Neuronal stem cell (in vitro differentiated cells): Measurements from ENCODE around the gene CYP26C1.

Source experiments
- DNase-seq: peaks from one replicate; pipeline ENCODE4 v3.0.0-alpha.2; 2013; ENCODE audit warnings: low spot score
- H2AFZ ChIP-seq: one replicate; pipeline ENCODE4 v1.6.1; 2013; ENCODE audit warnings: mild to moderate bottlenecking, low read length, inconsistent platforms
- H2AK5ac ChIP-seq: 2 replicates; pipeline ENCODE4 v1.6.1; 2013; ENCODE audit warnings: low read depth, mild to moderate bottlenecking, inconsistent platforms, low read length, moderate library complexity, mixed read lengths
- H2BK120ac ChIP-seq: 2 replicates; pipeline ENCODE4 v1.6.1; 2013; ENCODE audit warnings: low read depth, mild to moderate bottlenecking, inconsistent platforms, low read length, moderate library complexity, mixed read lengths
- H2BK12ac ChIP-seq: one replicate; pipeline ENCODE4 v1.6.1; 2013; ENCODE audit warnings: low read length, inconsistent platforms
- H2BK15ac ChIP-seq: 2 replicates; pipeline ENCODE4 v1.6.1; 2013; ENCODE audit warnings: mild to moderate bottlenecking, low read length, inconsistent platforms, mixed read lengths
- H2BK5ac ChIP-seq: one replicate; pipeline ENCODE4 v1.6.1; 2013; ENCODE audit warnings: inconsistent platforms, mild to moderate bottlenecking, low read length, moderate library complexity
- H3K14ac ChIP-seq: one replicate; pipeline ENCODE4 v1.6.1; 2013; ENCODE audit warnings: low read length, inconsistent platforms
- H3K18ac ChIP-seq: 2 replicates; pipeline ENCODE4 v1.6.1; 2013; ENCODE audit warnings: low read length, inconsistent platforms
- H3K23ac ChIP-seq: 2 replicates; pipeline ENCODE4 v1.6.1; 2013; ENCODE audit warnings: low read depth, mild to moderate bottlenecking, mixed read lengths, low read length, inconsistent platforms; ENCODE audit not compliant: poor library complexity
- H3K27ac ChIP-seq: replicated peaks from 3 replicates; pipeline ENCODE4 v1.5.1; 2013; ENCODE audit warnings: low read length, inconsistent platforms
- H3K27me3 ChIP-seq, 3 experiments: 2 replicates each; pipeline ENCODE4 v1.6.1; 2013; ENCODE audit warnings: low read length in 3 of 3, mild to moderate bottlenecking in 2 of 3, inconsistent platforms in 1 of 3, low read depth in 1 of 3, mixed read lengths in 1 of 3, moderate library complexity in 1 of 3; ENCODE audit not compliant: control insufficient read depth in 3 of 3, insufficient read depth in 3 of 3
- H3K36me3 ChIP-seq, 2 donors: replicated peaks in 1 of 2; 2 replicates each; pipeline ENCODE4 v1.6.1; 2013; ENCODE audit warnings: low read length in 2 of 2; ENCODE audit not compliant: control insufficient read depth in 2 of 2, insufficient read depth in 2 of 2
- H3K4ac ChIP-seq: 2 replicates; pipeline ENCODE4 v1.6.1; 2013; ENCODE audit warnings: inconsistent platforms, mild to moderate bottlenecking, low read length, moderate library complexity
- H3K4me1 ChIP-seq, 2 donors: 1 replicate in 1 of 2; 2 replicates in 1 of 2; pipeline ENCODE4 v1.6.1; 2013; ENCODE audit warnings: low read length in 2 of 2, low read depth in 1 of 2; ENCODE audit not compliant: control insufficient read depth in 2 of 2, insufficient read depth in 1 of 2
- H3K4me2 ChIP-seq: one replicate; pipeline ENCODE4 v1.6.1; 2013; ENCODE audit warnings: mild to moderate bottlenecking, low read length, inconsistent platforms; ENCODE audit not compliant: insufficient read depth, poor library complexity, severe bottlenecking
- H3K4me3 ChIP-seq, 2 donors: 2 replicates each; pipeline ENCODE4 v1.5.1; 2013; ENCODE audit warnings: low read length in 2 of 2, mild to moderate bottlenecking in 2 of 2, inconsistent platforms in 1 of 2, moderate library complexity in 1 of 2
- H3K79me1 ChIP-seq: one replicate; pipeline ENCODE4 v1.6.1; 2013; ENCODE audit warnings: low read depth, mild to moderate bottlenecking, inconsistent platforms, low read length, moderate library complexity
- H3K9ac ChIP-seq: one replicate; pipeline ENCODE4 v1.6.1; 2013; ENCODE audit warnings: mild to moderate bottlenecking, low read depth, low read length, inconsistent platforms; ENCODE audit not compliant: poor library complexity
- H3K9me3 ChIP-seq, 2 donors: replicated peaks in 1 of 2; 2 replicates each; pipeline versions ENCODE3 to v1.6.1; 2013; ENCODE audit warnings: low read length in 2 of 2, mild to moderate bottlenecking in 2 of 2, inconsistent platforms in 1 of 2, low read depth in 1 of 2, mixed read lengths in 1 of 2, moderate library complexity in 1 of 2; ENCODE audit not compliant: control insufficient read depth in 2 of 2, insufficient read depth in 1 of 2
- H4K8ac ChIP-seq: one replicate; pipeline ENCODE4 v1.6.1; 2013; ENCODE audit warnings: low read depth, mild to moderate bottlenecking, inconsistent platforms, low read length, moderate library complexity
- H4K91ac ChIP-seq: one replicate; pipeline ENCODE4 v1.6.1; 2013; ENCODE audit warnings: low read length, low read depth, mild to moderate bottlenecking, inconsistent platforms; ENCODE audit not compliant: poor library complexity
- WGBS, 2 donors: extraction: QIAGEN DNeasy Blood & Tissue Kit; methylation state at CpG; one replicate each; pipeline ENCODE4 v1.1.7; 2013; ENCODE audit warnings: missing lambda C conversion rate in 2 of 2, mixed read lengths in 1 of 2; ENCODE audit not compliant: insufficient read length in 2 of 2, insufficient replicate concordance in 1 of 2; ENCODE audit errors: extremely low coverage in 2 of 2; 5-methylcytosine and 5-hydroxymethylcytosine counted together

The CYP26C1 gene

GRCh38 chr10:93074597-93075368, 14.2 kb downstream of the CYP26C1 start:
- DNase-seq, result no peak
- H3K4me3 ChIP-seq, result peak overlapping the region; percentile 42 to 63
- no peak overlapping the region for H3K4ac ChIP-seq
- H3K14ac ChIP-seq, result no peak overlapping the region
- no peak overlapping the region for H2BK120ac ChIP-seq
- H3K9me3 ChIP-seq, result peaks cover 0 to 4% of the 10 kb centered on the region in 2 donors
- no peak overlapping the region for H3K27ac ChIP-seq
- H4K91ac ChIP-seq, result no peak overlapping the region
- no peak overlapping the region for H2BK15ac ChIP-seq
- peaks cover 15 to 34% of the 10 kb centered on the region in 2 donors for H3K4me1 ChIP-seq
- peak overlapping the region; percentile 88 for H3K18ac ChIP-seq
- H3K23ac ChIP-seq, result peak overlapping the region; percentile 99
- peak overlapping the region; percentile 49 for H2AK5ac ChIP-seq
- peak overlapping the region; percentile 79 for H3K4me2 ChIP-seq
- H3K27me3 ChIP-seq, result peaks cover 53 to 91% (median 72%) of the 10 kb centered on the region in 3 experiments
- no peak overlapping the region for H4K8ac ChIP-seq
- H3K36me3 ChIP-seq, result no peaks in the 10 kb centered on the region
- H2BK12ac ChIP-seq, result no peak overlapping the region
- no CpG with 5 or more reads among the region's 67 CpGs for WGBS, 2 donors
- no peak overlapping the region for H2BK5ac ChIP-seq
- H3K9ac ChIP-seq, result peak overlapping the region; percentile 84
- no peaks in the 10 kb centered on the region for H3K79me1 ChIP-seq
- peak overlapping the region; percentile 77 for H2AFZ ChIP-seq

GRCh38 chr10:93075369-93076221, 15.0 kb downstream of the CYP26C1 start:
- no peak overlapping the region for H2AK5ac ChIP-seq
- H3K9ac ChIP-seq, result no peak overlapping the region
- H3K79me1 ChIP-seq, result no peaks in the 10 kb centered on the region
- H3K4me3 ChIP-seq, result peak overlapping the region in 1 of 2 donors; percentile 42
- peak overlapping the region; percentile 99 for H3K23ac ChIP-seq
- no peak overlapping the region for H3K14ac ChIP-seq
- no peak overlapping the region for H3K18ac ChIP-seq
- peaks cover 15 to 34% of the 10 kb centered on the region in 2 donors for H3K4me1 ChIP-seq
- H4K8ac ChIP-seq, result no peak overlapping the region
- no peak overlapping the region for H2BK120ac ChIP-seq
- peak overlapping the region; percentile 79 for H3K4me2 ChIP-seq
- WGBS, 2 donors, result no CpG with 5 or more reads among the region's 25 CpGs
- peak overlapping the region; percentile 77 for H2AFZ ChIP-seq
- H3K9me3 ChIP-seq, result peaks cover 0 to 2% of the 10 kb centered on the region in 2 donors
- no peak overlapping the region for H3K4ac ChIP-seq
- H4K91ac ChIP-seq, result no peak overlapping the region
- H3K27me3 ChIP-seq, result peaks cover 46 to 87% (median 64%) of the 10 kb centered on the region in 3 experiments
- no peak overlapping the region for H2BK15ac ChIP-seq
- H3K36me3 ChIP-seq, result no peaks in the 10 kb centered on the region
- no peak overlapping the region for H2BK12ac ChIP-seq
- no peak overlapping the region for H2BK5ac ChIP-seq
- DNase-seq, result no peak
- H3K27ac ChIP-seq, result no peak overlapping the region

- Histone ChIP-seq H3K14ac (no peak overlapping the region), H3K23ac (no peak overlapping the region), H3K27me3 (peaks cover 37 to 77% (median 52%) of the 10 kb centered on the region in 3 experiments), H3K9ac (no peak overlapping the region), H3K9me3 (peaks cover 0 to 2% of the 10 kb centered on the region in 2 donors), H3K18ac (no peak overlapping the region), H4K8ac (no peak overlapping the region), H2BK120ac (no peak overlapping the region), H3K36me3 (no peaks in the 10 kb centered on the region), H2AFZ (no peak overlapping the region), H3K4me1 (peaks cover 17 to 25% of the 10 kb centered on the region in 2 donors), H2AK5ac (no peak overlapping the region), H3K79me1 (no peaks in the 10 kb centered on the region), H2BK15ac (no peak overlapping the region), H2BK5ac (no peak overlapping the region), H4K91ac (no peak overlapping the region), H2BK12ac (no peak overlapping the region), H3K4me3 (no peak overlapping the region), H3K4ac (no peak overlapping the region), H3K27ac (no peak overlapping the region), H3K4me2 (no peak overlapping the region)
- DNase-seq, result no peak
- WGBS, 2 donors, result no CpG with 5 or more reads among the region's 2 CpGs
Measured at GRCh38 chr10:93076871-93077270, 16.3 kb downstream of the CYP26C1 start.

DNA sequence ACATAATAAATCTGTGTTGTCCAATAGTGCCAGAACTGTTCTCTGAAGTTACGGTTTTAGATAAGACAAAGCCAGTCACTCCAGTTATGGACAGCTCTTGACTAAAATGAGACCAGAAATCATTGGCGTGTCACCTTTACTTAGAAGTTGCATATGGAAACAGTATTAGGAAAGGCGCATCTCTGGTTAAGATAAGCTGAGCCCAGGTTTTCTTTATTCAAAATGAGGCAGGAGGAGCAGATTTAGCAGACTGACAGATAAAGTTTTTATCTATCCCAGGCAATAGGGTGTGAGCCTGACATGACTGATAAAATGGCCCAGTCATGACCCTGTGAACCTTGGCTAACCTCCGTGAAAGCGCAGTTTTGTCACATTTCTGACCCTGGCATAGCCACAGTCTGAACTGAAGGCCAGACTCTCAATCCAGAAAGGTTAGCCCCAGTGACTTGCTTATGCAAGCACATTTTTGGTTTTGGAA, 17.3 kb downstream of the CYP26C1 start:
- Histone ChIP-seq H3K79me1 (no peaks in the 10 kb centered on the region), H3K27ac (no peak overlapping the region), H3K9me3 (peaks cover 0 to 2% of the 10 kb centered on the region in 2 donors), H4K8ac (no peak overlapping the region), H3K23ac (no peak overlapping the region), H2AK5ac (no peak overlapping the region), H3K27me3 (peaks cover 26 to 67% (median 42%) of the 10 kb centered on the region in 3 experiments), H2BK15ac (no peak overlapping the region), H2BK5ac (no peak overlapping the region), H3K14ac (no peak overlapping the region), H2BK12ac (no peak overlapping the region), H3K9ac (no peak overlapping the region), H3K4me3 (no peak overlapping the region), H3K4me2 (no peak overlapping the region), H3K18ac (no peak overlapping the region), H2AFZ (no peak overlapping the region), H3K4me1 (peaks cover 15 to 19% of the 10 kb centered on the region in 2 donors), H3K36me3 (no peaks in the 10 kb centered on the region), H3K4ac (no peak overlapping the region), H2BK120ac (no peak overlapping the region), H4K91ac (no peak overlapping the region)
- no peak for DNase-seq
- WGBS, 2 donors, result no CpG with 5 or more reads among the region's 5 CpGs
